T-helper 1 cell treated with Interleukin-12 subunit alpha and Interleukin-12 subunit beta and Interleukin-4 antibody, amounts not matched to agents 30 μg/mL and 1 μg/mL, for 36 hours (primary cell): ENCODE measurements around the gene DES.

ENCODE experiments used
- H3K27ac Mint-ChIP-seq: one replicate; pipeline ENCODE4 v1.8.0; 2021; ENCODE audit warnings: mild to moderate bottlenecking, mixed read lengths
- H3K27me3 Mint-ChIP-seq: one replicate; pipeline ENCODE4 v1.8.0; 2021; ENCODE audit warnings: low read depth, mixed read lengths
- H3K36me3 Mint-ChIP-seq: one replicate; pipeline ENCODE4 v1.8.0; 2021; ENCODE audit warnings: low read depth, mixed read lengths
- H3K4me1 Mint-ChIP-seq: one replicate; pipeline ENCODE4 v1.8.0; 2021; ENCODE audit warnings: low read depth, mixed read lengths
- H3K4me3 Mint-ChIP-seq: one replicate; pipeline ENCODE4 v1.8.0; 2021; ENCODE audit warnings: mild to moderate bottlenecking, moderate library complexity, mixed read lengths
- H3K9me3 Mint-ChIP-seq: one replicate; pipeline ENCODE4 v1.8.0; 2021; ENCODE audit warnings: mixed read lengths

Gene DES

DNA sequence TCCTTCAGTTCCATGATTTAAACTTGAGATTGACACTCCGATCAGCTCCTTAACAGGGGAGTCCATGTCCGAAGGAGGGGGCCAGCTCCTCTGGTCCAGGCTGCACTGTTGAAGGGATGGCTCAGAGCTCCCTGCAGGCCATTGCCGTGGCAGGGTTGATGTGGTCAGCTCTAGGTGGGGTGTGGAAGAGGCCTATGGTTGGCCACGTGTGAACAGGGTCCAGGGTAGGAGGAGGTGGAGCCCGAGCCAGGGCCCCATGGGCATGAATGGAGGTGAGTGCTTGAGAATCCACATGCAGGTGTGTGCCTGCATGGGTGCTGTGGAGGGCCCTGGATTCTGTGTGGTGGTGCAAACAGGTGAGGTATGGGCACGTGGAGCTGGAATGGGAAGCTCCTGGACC, 17.5 kb downstream of the DES start:
- no peaks in the 10 kb centered on the region for H3K9me3 Mint-ChIP-seq
- no peaks in the 10 kb centered on the region for H3K36me3 Mint-ChIP-seq
- no peak overlapping the region for H3K27ac Mint-ChIP-seq
- peaks cover 37% of the 10 kb centered on the region for H3K27me3 Mint-ChIP-seq
- H3K4me1 Mint-ChIP-seq, result peaks cover 2% of the 10 kb centered on the region
- H3K4me3 Mint-ChIP-seq, result no peak overlapping the region

DNA sequence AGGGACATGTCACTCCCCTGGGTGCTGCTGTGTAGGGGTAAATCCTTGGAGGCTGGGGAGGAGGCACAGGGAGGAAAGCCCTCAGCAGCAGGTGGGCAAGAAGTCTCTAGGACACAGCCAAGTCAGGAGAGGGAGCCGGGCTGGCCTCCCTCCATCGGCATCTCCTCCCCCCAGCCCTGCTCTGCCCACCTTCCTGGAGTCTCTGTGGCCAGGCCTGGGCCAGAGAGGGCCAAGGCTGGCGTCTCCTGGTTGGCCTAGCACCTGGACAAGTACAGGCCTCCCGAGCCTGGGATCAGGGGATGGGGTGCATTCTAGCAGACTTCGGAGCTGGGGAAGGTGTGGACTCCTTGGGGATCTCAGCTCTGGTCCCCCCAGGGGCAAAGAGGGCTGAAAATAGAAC, 18.3 kb downstream of the DES start:
- H3K4me1 Mint-ChIP-seq, result peaks cover 6% of the 10 kb centered on the region
- no peaks in the 10 kb centered on the region for H3K9me3 Mint-ChIP-seq
- H3K27ac Mint-ChIP-seq, result no peak overlapping the region
- no peak overlapping the region for H3K4me3 Mint-ChIP-seq
- no peaks in the 10 kb centered on the region for H3K36me3 Mint-ChIP-seq
- peaks cover 40% of the 10 kb centered on the region for H3K27me3 Mint-ChIP-seq

DNA sequence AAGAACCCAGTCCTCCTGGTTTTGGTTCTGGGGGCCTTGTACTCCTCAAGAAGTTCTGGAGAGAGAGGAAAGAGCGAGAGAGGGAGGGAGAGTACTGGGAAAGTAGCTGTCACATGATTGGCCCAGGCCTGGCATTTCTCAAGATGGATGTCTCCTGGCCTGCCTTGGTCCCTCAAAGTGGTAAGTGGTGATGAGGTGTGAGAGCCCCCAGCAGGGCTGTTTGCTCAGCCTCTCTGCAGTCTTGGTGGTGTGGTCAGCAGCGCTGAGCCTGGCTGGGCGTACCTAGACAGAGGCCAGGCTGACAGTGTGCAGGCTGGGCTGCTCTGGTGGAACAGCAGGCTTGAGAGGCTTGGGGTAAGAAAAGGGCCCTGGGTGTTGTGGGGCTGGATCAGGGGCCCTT, 19.0 kb downstream of the DES start:
- no peak overlapping the region for H3K27ac Mint-ChIP-seq
- H3K4me1 Mint-ChIP-seq, result peaks cover 6% of the 10 kb centered on the region
- H3K9me3 Mint-ChIP-seq, result no peaks in the 10 kb centered on the region
- H3K36me3 Mint-ChIP-seq, result no peaks in the 10 kb centered on the region
- H3K27me3 Mint-ChIP-seq, result peaks cover 40% of the 10 kb centered on the region
- no peak overlapping the region for H3K4me3 Mint-ChIP-seq

DNA sequence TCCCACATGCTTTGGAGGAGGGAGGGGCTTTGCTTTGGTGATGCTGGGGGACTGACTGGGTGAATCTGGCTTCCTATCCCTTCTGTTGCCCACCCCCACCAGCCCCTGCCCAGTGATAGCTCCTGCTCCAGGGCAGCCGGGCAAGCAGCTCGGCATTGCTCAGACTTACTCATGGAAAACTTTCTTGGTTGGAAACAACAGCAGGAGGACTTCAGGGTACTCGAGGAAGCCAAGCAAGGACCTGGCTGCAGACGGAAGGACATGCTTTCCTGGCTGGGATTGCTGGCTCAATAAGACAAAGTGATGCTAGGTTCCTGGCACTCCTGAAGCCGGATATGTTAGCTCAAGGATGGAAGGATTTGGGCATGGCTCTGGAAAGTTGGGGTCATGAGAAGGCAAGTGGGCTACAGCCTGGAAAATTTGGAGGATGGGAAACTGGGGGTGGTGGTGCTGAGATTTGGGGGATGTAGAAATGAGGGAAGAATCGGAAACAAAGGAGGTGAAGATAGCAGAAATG, 19.6 kb downstream of the DES start:
- Mint-ChIP-seq H3K4me1 (peaks cover 7% of the 10 kb centered on the region), H3K9me3 (no peaks in the 10 kb centered on the region), H3K27ac (no peak overlapping the region), H3K4me3 (no peak overlapping the region), H3K36me3 (no peaks in the 10 kb centered on the region), H3K27me3 (peaks cover 44% of the 10 kb centered on the region)

DNA sequence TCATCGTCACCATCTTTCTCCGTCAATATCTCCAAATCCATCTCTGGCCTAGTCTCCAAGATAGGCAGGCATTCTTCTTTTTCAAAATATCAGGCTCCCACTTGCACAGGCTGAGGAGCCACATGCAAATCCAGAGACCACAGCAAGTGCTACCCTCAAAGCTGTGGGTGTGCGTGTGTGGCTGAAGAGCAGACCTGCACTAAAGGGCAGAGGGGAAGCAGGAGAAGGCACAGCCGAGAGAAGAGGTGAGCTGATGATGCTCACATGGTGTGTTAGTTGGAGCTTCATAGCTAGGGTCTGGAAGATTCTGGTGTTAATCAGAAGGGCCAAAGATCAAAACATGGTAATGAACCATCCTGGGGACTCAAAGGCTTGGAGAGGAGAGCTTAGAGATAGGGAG, 20.3 kb downstream of the DES start:
- no peaks in the 10 kb centered on the region for H3K36me3 Mint-ChIP-seq
- H3K9me3 Mint-ChIP-seq, result no peaks in the 10 kb centered on the region
- peaks cover 45% of the 10 kb centered on the region for H3K27me3 Mint-ChIP-seq
- H3K4me1 Mint-ChIP-seq, result peaks cover 8% of the 10 kb centered on the region
- no peak overlapping the region for H3K4me3 Mint-ChIP-seq
- H3K27ac Mint-ChIP-seq, result no peak overlapping the region

DNA sequence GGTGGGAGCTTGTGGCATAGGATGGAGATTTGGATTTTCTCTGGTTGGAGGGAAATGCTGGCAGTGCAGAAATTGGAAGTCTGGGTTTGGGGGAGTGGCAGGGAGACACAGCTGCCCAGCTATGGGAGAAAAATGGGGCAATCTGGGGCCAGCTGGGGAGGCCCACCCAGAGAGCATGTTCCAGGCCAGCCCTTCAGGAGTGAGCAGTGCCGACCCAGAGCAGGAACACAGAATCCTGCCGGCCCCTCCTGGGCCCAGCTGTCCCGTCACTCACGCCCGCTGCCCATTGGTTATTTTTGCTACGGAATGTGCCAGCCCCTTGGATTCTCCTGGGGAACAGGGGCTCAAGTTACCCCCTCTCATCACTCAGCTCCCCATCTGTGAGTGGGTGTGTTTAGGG, 21.3 kb downstream of the DES start:
- H3K36me3 Mint-ChIP-seq, result no peaks in the 10 kb centered on the region
- H3K4me3 Mint-ChIP-seq, result no peak overlapping the region
- peaks cover 43% of the 10 kb centered on the region for H3K27me3 Mint-ChIP-seq
- no peaks in the 10 kb centered on the region for H3K9me3 Mint-ChIP-seq
- H3K4me1 Mint-ChIP-seq, result peaks cover 8% of the 10 kb centered on the region
- no peak overlapping the region for H3K27ac Mint-ChIP-seq

DNA sequence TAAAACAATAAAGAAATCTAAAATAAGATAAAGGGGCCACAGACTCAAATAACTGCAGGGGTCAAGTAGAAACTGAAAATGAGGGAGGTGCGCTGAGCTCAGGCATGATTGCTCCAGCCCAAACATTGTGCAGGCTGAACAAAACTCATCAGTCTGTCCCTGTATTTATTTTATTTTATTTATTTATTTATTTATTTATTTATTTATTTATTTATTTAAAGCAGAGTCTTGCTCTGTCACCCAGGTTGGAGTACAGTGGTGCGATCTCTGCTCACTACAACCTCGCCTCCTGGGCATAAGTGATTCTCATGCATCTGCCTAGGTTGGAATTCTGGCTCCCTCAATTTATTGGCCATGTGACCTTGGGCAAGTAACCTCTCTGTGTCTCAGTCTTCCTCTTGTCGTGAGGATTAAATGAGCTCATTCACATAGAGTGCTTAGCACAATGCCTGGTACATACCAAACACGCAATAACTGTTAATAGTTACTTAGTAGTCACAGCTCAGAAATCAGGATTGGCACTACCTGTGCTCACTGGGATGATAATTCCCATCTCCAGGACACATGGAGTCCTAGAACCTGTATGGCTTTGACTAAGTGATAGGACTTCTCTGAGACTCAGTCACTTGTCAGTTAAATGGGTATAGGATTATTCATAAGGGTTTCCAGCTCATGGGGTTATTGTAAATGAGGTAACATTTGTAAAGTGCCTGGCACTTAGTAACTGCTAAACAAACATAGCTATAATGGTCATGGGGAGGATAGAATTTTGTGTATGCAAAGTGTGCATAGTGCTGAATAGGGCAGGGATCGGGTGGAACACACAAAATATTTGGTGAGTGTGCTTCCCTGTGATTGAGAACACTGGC, 22.4 kb downstream of the DES start:
- Mint-ChIP-seq H3K36me3 (no peaks in the 10 kb centered on the region), H3K4me3 (peak overlapping the region; percentile 52), H3K9me3 (no peaks in the 10 kb centered on the region), H3K27ac (no peak overlapping the region), H3K4me1 (peaks cover 8% of the 10 kb centered on the region), H3K27me3 (peaks cover 38% of the 10 kb centered on the region)

DNA sequence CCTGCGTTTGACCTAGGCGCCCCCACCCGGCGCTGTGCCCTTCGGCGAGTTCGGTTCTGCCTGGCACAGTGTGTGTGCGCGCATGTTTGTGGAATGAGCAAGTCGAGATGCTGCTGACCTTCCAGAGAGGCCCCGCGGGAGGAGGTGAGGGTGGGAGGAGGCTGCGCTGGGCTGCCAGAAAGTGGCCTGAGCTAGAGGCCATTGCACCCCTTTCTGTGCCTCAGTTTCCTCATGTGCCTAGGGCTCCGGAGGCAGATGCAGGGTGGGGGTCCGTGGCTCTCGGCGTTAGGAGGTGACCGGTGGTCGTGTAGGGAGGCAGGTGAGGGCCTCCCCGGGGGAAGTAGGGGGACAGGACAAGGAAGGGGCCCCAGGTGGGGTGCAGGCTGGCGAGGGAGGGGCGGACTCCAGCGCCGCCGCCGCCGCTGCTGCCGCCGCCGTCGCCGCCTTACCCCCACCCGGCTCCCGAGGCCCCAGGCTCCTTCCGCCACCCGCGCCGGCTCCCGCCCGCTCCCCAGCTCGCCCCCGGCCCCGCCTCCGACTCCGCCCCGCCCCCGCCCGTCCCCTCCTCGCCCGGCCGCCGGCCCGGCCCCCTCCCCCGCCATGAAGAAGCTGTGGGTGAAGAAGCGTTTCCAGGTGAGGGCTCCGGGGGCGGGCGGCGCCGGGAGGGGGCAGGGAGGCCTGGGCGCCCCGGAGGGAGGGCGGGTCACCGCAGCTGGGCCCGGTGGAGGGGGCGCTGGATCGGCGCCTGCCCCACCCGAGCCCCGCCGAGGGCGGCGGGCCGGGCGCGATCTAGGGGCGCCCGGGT, 23.5 kb downstream of the DES start:
- peak overlapping the region; percentile 52 for H3K4me3 Mint-ChIP-seq
- H3K9me3 Mint-ChIP-seq, result no peaks in the 10 kb centered on the region
- H3K36me3 Mint-ChIP-seq, result no peaks in the 10 kb centered on the region
- H3K4me1 Mint-ChIP-seq, result peaks cover 8% of the 10 kb centered on the region
- no peak overlapping the region for H3K27ac Mint-ChIP-seq
- peaks cover 31% of the 10 kb centered on the region for H3K27me3 Mint-ChIP-seq

DNA sequence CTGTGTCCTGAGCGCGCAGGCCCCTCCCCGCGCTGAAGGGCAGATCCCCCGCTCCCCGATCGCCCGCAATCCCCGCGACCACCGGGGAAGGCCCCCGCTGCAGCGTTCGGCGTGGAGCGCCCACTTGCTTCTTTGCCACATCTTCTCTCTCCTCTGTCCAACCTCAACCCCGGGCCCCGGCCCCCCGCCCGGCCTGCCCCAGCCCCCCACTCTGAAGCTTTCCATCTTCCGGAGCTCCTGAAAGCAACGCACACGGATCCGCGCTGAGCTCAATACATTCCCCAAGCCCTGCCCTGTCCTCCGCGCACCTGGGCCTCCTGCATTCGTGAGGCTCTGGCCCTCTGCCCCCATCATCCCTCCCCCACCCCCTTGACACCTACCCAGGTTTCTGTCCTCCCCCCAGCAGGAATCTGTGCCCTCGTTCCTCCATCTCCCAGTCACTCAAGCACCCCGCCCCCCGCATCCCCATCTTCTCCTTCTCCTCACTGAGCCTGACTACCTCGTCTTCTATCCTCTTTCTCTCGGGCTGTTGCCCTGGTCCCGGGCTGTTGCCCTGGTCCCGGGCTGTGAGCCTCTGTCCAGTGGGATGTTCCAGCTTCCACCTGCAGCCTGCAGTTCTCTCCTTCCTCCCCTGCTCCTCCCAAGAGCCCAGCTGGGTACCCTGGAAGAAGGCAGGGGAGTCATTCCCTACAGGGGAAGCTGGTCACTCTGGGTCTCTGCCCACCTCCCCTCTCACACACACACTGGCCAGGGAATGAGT, 24.3 kb downstream of the DES start:
- peak overlapping the region; percentile 76 for H3K4me3 Mint-ChIP-seq
- H3K27ac Mint-ChIP-seq, result no peak overlapping the region
- no peaks in the 10 kb centered on the region for H3K9me3 Mint-ChIP-seq
- no peaks in the 10 kb centered on the region for H3K36me3 Mint-ChIP-seq
- peaks cover 34% of the 10 kb centered on the region for H3K27me3 Mint-ChIP-seq
- H3K4me1 Mint-ChIP-seq, result peaks cover 8% of the 10 kb centered on the region

DNA sequence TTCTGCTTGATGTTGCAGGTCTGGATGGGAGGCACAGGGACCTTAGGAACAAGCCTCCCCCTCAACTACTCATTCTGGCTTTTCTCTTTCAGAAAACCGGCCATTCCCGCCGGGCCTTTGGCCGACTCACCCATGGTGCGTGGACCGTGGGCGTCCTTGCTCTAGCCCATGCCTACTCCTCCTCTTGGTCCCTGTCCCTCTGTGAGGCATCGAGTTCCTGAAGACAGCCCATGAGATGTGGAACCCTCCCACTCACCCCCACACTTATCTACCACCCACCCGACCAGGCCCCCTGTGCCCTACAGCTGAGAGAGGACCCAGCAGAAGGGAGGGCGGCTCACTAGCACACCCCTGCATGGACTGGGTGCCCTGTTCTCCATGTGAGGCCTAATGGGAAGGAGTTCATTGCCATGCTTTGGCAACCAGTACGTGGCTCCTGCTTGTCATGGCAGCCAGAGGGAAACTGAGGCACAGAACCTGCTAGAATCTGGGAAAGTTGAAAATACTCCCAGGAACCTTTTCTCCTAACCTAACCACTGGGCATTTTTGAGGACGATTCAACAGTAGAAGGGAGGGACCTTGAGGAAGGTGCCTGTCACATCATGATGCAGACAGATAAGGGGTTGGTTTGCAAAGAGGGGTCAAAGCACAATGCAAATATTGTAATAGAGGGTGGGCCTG, 25.0 kb downstream of the DES start:
- Mint-ChIP-seq H3K4me1 (peaks cover 8% of the 10 kb centered on the region), H3K4me3 (peak overlapping the region; percentile 76), H3K36me3 (no peaks in the 10 kb centered on the region), H3K27ac (no peak overlapping the region), H3K27me3 (peaks cover 34% of the 10 kb centered on the region), H3K9me3 (no peaks in the 10 kb centered on the region)

DNA sequence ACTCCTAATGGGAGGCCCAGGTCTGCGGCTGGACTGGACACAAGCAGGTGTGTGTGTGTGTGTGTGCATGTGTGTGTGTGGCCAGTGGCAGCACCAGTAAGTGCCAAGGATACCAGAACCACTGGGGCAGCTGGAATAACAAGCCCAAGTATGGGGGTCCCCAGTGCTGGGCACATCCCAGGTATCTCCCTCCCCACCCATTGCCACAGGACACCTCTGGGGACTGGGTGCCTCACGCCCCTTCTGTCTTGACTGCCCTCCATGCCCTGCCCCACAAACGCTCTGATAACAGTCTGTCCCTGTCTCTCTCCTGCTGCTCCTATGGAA, 25.5 kb downstream of the DES start:
- Mint-ChIP-seq H3K4me1 (peaks cover 8% of the 10 kb centered on the region), H3K27ac (no peak overlapping the region), H3K27me3 (peaks cover 34% of the 10 kb centered on the region), H3K4me3 (no peak overlapping the region), H3K36me3 (no peaks in the 10 kb centered on the region), H3K9me3 (no peaks in the 10 kb centered on the region)

DNA sequence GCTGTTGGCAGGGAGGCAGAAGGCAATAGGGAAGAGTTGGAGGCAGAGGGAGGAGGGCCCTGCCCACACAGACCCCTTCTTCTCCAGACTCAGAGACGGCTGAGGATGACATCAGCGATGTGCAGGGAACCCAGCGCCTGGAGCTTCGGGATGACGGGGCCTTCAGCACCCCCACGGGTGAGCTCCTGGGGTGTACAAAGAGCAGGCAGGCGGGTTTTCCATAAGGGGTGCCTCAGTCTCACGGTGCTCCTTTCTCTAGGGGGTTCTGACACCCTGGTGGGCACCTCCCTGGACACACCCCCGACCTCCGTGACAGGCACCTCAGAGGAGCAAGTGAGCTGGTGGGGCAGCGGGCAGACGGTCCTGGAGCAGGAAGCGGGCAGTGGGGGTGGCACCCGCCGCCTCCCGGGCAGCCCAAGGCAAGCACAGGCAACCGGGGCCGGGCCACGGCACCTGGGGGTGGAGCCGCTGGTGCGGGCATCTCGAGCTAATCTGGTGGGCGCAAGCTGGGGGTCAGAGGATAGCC, 26.5 kb downstream of the DES start:
- Mint-ChIP-seq H3K9me3 (no peaks in the 10 kb centered on the region), H3K36me3 (no peaks in the 10 kb centered on the region), H3K4me3 (no peak overlapping the region), H3K27me3 (peaks cover 40% of the 10 kb centered on the region), H3K4me1 (peaks cover 8% of the 10 kb centered on the region), H3K27ac (no peak overlapping the region)

DNA sequence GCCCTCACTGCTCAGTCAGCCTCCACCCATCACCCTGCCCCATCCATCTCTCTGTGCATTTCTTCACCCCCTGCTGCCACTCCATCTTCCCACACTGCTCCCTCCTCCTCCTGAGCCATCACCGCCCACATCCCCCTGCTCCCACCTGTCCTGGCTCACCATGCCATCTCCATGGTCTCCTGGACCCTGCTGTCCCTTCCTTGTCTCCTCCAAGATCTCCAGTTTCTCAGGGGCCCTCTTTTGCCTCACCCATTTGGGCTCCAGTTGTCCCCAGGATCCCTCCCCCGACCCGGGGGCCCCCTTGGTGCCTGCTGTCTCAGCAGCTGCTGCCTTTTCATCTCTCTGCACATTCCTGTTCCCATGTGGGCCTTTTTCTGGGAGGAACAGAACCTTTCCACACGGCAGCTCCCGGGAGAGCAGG, 27.1 kb downstream of the DES start:
- Mint-ChIP-seq H3K27ac (no peak overlapping the region), H3K27me3 (peaks cover 46% of the 10 kb centered on the region), H3K36me3 (no peaks in the 10 kb centered on the region), H3K4me1 (peaks cover 8% of the 10 kb centered on the region), H3K9me3 (no peaks in the 10 kb centered on the region), H3K4me3 (no peak overlapping the region)

DNA sequence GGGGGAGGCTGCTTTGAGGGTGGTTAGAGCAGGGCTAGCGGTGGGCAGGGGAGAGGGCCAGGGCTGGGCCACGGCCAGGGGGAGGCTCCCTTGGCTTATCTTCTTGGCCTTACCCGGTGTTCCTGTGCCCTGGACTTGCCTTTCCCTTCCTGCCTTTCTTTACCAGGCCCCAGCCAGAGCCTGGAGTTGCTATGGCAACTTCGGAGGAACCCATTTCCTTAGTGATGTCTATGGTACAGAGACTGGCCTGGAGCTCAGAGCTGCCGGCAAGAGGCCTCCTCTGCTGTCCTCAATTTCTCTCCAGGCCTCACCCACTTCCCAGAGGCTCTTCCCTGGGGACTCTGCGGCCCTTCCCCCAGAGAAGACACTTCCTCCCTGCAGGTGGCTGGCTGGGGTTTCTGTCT, 27.9 kb downstream of the DES start:
- Mint-ChIP-seq H3K36me3 (no peaks in the 10 kb centered on the region), H3K9me3 (no peaks in the 10 kb centered on the region), H3K4me1 (peaks cover 4% of the 10 kb centered on the region), H3K27ac (no peak overlapping the region), H3K4me3 (no peak overlapping the region), H3K27me3 (peaks cover 44% of the 10 kb centered on the region)
